ENCODE results near the gene ELFN2.

The ELFN2 gene

GRCh38 chr22:37333724-37334460 is 93.4 kb downstream of the ELFN2 start:
- H3K79me2 ChIP-seq (ENCODE audit: control insufficient read depth, low read length), result no peaks in the 10 kb centered on the region
- no peak overlapping the region for H3K4me2 ChIP-seq (ENCODE audit: low read length)
- TF ChIP-seq CTCF (IDR thresholded peaks at IDR 0.05; ENCODE audit: low read depth, low read length, poor library complexity, severe bottlenecking) (no peak), EZH2phosphoT487 (IDR thresholded peaks at IDR 0.05; ENCODE audit: borderline replicate concordance, low read length) (no peak)
- no peaks in the 10 kb centered on the region for H3K9me3 ChIP-seq (ENCODE audit: control insufficient read depth, insufficient read depth, low read length)
- no peaks in the 10 kb centered on the region for H3K9me2 ChIP-seq (replicated peaks; ENCODE audit: control insufficient read depth, low read length)
- no peaks in the 10 kb centered on the region for H3K36me3 ChIP-seq (ENCODE audit: control insufficient read depth, low read length)
- no peak overlapping the region for H3K27ac ChIP-seq (ENCODE audit: low read depth, low read length)
- H3K4me3 ChIP-seq (ENCODE audit: low read length), result no peak overlapping the region
- no peaks in the 10 kb centered on the region for H4K20me1 ChIP-seq (ENCODE audit: control insufficient read depth, insufficient read depth, low read depth, low read length)
- peaks cover 7% of the 10 kb centered on the region; the same call in 1 of the 2 replicates for H3K4me1 ChIP-seq (ENCODE audit: control insufficient read depth, low read length)
- no peaks in the 10 kb centered on the region for H3F3A ChIP-seq (ENCODE audit: control insufficient read depth, insufficient read depth)
- H3K27me3 ChIP-seq (ENCODE audit: control insufficient read depth, low read length), result peaks cover 53% of the 10 kb centered on the region

- Histone ChIP-seq H3K9me3 (ENCODE audit: control insufficient read depth, insufficient read depth, low read length) (no peaks in the 10 kb centered on the region), H3K9me2 (replicated peaks; ENCODE audit: control insufficient read depth, low read length) (no peaks in the 10 kb centered on the region), H3K27ac (ENCODE audit: low read depth, low read length) (no peak overlapping the region), H3K36me3 (ENCODE audit: control insufficient read depth, low read length) (no peaks in the 10 kb centered on the region), H3F3A (ENCODE audit: control insufficient read depth, insufficient read depth) (no peaks in the 10 kb centered on the region), H4K20me1 (ENCODE audit: control insufficient read depth, insufficient read depth, low read depth, low read length) (no peaks in the 10 kb centered on the region), H3K27me3 (ENCODE audit: control insufficient read depth, low read length) (peaks cover 46% of the 10 kb centered on the region), H3K79me2 (ENCODE audit: control insufficient read depth, low read length) (no peaks in the 10 kb centered on the region), H3K4me1 (ENCODE audit: control insufficient read depth, low read length) (peaks cover 7% of the 10 kb centered on the region; the same call in 1 of the 2 replicates), H3K4me3 (ENCODE audit: low read length) (no peak overlapping the region), H3K4me2 (ENCODE audit: low read length) (no peak overlapping the region)
- TF ChIP-seq CTCF (IDR thresholded peaks at IDR 0.05; ENCODE audit: low read depth, low read length, poor library complexity, severe bottlenecking) (no peak), EZH2phosphoT487 (IDR thresholded peaks at IDR 0.05; ENCODE audit: borderline replicate concordance, low read length) (no peak)
Observed at GRCh38 chr22:37331856-37332536, 95.3 kb downstream of the ELFN2 start.

- Histone ChIP-seq H3F3A (ENCODE audit: control insufficient read depth, insufficient read depth) (no peaks in the 10 kb centered on the region), H3K4me3 (ENCODE audit: low read length) (no peak overlapping the region), H3K79me2 (ENCODE audit: control insufficient read depth, low read length) (no peaks in the 10 kb centered on the region), H3K4me2 (ENCODE audit: low read length) (no peak overlapping the region), H3K27ac (ENCODE audit: low read depth, low read length) (no peak overlapping the region), H3K36me3 (ENCODE audit: control insufficient read depth, low read length) (no peaks in the 10 kb centered on the region), H3K27me3 (ENCODE audit: control insufficient read depth, low read length) (peaks cover 43% of the 10 kb centered on the region), H3K9me3 (ENCODE audit: control insufficient read depth, insufficient read depth, low read length) (no peaks in the 10 kb centered on the region), H3K9me2 (replicated peaks; ENCODE audit: control insufficient read depth, low read length) (no peaks in the 10 kb centered on the region), H4K20me1 (ENCODE audit: control insufficient read depth, insufficient read depth, low read depth, low read length) (no peaks in the 10 kb centered on the region), H3K4me1 (ENCODE audit: control insufficient read depth, low read length) (peaks cover 7% of the 10 kb centered on the region; the same call in 1 of the 2 replicates)
- no peak for TF ChIP-seq EZH2phosphoT487 (IDR thresholded peaks at IDR 0.05; ENCODE audit: borderline replicate concordance, low read length)
- no peak for TF ChIP-seq CTCF (IDR thresholded peaks at IDR 0.05; ENCODE audit: low read depth, low read length, poor library complexity, severe bottlenecking)
Observed at GRCh38 chr22:37331034-37331428, 96.2 kb downstream of the ELFN2 start.

Measured in DOHH2 (cell line).